NT2/D1 (cell line): ENCODE results near the gene APOL2.

ENCODE experiments used
- YY1 ChIP-seq: IDR thresholded peaks from 2 replicates; pipeline ENCODE4 v1.6.1; 2011; ENCODE audit not compliant: insufficient read length, insufficient read depth
- ZNF274 ChIP-seq: IDR thresholded peaks from 2 replicates; pipeline ENCODE4 v1.6.1; 2011; ENCODE audit warnings: mild to moderate bottlenecking, low read depth, low read length

DNA sequence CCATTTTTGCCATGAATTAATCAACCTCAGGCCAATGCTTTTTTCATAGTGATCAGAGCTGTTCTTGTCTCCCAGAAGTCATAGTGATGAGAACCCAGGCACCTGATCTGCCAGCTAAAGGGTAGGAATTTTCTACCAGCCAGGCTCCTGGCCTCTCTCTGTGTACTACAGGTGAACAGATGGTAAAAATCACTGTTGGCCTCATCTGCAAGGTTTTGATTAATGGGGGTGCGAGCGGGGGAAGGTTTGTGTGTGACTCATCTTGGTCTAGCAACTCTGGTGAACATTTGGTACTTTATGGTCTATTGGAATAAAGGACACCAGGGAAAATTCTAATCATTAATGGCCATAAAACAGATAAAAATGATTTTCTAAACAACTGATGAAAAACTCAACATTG, 23.3 kb downstream of the APOL2 start:
- no peak for TF ChIP-seq ZNF274
- no peak for TF ChIP-seq YY1
